HG02870 (cell line): ENCODE data around the gene ELP6.
"Not testable (repeated sequence)": the region's sequence is repeated elsewhere in the genome, so short reads cannot be mapped to it uniquely, and the experiment has no call there.

ENCODE experiments used
- ATAC-seq: cut with Tn5 transposase; IDR thresholded peaks from one replicate; pipeline ENCODE4 v1.9.1; 2021; ENCODE audit warnings: mild to moderate bottlenecking, moderate library complexity; ENCODE audit not compliant: unreplicated experiment

ELP6 gene

GRCh38 chr3:47515100-47515499 lies 1.6 kb upstream of the ELP6 start:
- no peak for ATAC-seq

DNA sequence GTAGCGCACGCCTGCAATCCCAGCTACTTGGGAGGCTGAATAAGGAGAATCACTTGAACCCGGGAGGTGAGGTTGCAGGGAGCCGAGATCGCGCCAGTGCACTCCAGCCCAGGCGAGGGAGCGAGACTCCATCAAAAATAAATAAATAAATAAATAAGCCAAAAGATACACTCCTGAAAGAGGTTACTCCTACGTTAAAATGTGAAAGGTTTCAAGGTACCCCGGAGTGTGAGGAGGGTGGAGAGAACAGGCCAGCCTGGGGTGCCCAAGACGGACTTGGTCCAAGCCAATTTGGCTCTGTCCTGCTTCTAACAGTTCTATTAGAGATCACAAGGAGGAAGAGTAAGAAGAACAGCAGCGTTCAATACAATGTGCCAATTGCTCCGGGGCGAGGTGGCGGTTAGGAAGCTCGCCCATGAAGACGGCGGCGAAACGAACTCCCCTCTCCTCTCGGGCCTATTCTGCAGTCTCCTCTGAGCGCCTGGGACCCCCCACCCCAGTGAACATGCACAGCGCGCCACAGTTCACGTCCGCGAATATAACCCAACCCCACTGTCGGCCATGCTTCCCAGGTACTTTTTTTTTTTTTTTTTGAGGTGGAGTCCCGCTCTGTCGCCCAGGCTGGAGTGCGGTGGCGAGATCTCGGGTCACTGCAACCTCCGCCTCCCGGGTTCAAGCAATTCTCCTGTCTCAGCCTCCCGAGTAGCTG lies 942 bp downstream of the ELP6 start:
- ATAC-seq = peak; percentile 15

GRCh38 chr3:47505267-47505666 lies 8.2 kb downstream of the ELP6 start:
- ATAC-seq = not testable (repeated sequence)

- ATAC-seq = no peak
Measured at GRCh38 chr3:47504113-47504512, 9.4 kb downstream of the ELP6 start.

DNA sequence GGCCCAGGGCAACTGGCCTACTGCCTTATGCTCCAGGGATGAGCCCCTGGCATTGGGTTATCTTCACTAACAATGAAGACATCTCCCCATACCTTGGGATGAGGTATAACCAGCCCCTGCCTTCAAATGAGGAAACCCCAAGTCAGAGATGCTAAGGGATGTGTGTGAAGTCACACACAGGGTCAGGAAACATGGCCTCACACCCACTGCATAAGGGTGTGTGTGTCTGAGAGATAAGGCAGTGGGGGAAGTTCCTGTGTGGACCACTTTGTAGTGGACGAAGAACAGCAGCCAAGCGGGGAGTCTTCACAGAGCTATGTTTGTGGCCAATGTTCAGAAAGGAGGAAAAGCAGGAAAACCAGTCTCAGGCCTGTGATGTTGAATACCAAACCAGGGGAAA lies 10.5 kb downstream of the ELP6 start:
- no peak for ATAC-seq

DNA sequence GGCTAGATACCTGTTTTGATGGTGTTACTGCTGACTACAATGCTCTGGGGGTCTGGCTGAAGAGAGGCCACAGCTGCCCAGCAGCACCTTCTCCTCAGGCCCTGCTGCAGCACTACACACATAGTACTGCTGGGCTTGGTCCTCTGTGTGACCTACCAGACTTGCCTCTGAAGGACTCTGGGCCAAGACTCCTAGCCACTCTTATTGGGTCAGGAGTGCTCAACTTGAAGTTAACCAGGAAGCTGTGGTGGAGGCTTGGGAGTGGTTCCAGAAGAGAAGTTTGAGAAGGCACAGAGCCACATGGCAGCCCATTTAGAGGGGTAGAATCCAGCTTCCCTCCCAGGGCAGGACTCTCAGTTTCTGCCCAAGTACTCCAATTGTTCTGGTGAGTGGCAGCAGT lies 16.6 kb downstream of the ELP6 start:
- no peak for ATAC-seq

GRCh38 chr3:47495886-47496285 lies 17.6 kb downstream of the ELP6 start:
- ATAC-seq = no peak

GRCh38 chr3:47495111-47495510 lies 18.4 kb downstream of the ELP6 start:
- ATAC-seq = no peak

- ATAC-seq = no peak
Measured at GRCh38 chr3:47491777-47492176, 21.7 kb downstream of the ELP6 start.

DNA sequence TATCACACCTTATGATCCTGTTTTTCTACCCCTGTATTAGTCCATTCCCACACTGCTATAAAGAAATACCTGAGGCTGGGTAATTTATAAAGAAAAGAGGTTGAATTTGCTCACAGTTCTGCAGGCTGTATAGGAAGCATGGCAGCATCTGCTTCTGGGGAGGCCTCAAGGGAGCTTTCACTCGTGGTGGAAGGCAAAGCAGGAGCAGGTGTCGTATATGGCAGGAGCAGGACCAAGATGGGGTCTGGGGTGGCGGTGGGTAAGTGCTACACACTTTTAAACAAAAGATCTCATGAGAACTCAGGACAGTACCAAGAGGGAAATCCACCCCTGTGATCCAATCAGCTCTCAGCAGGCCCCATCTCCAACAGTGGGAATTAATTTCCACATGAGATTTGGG lies 22.3 kb downstream of the ELP6 start:
- ATAC-seq = no peak

DNA sequence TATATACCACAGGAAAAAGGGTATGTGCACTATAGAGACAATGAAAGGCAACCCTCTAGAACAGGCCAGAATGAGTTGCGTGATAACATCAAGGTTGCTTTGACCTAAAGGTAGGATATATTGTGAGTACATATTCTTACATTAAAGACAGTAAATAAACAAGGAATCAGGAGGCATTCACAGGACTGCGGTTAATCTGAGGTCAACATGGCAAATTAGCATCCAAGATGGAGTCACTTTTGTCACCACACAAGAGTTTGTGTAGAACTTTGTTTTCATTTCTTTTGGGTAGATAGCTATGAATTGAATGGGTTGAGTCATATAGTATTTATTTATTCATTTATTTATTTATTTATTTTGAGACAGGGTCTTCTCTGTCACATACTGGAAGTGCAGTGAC lies 26.2 kb downstream of the ELP6 start:
- no peak for ATAC-seq

DNA sequence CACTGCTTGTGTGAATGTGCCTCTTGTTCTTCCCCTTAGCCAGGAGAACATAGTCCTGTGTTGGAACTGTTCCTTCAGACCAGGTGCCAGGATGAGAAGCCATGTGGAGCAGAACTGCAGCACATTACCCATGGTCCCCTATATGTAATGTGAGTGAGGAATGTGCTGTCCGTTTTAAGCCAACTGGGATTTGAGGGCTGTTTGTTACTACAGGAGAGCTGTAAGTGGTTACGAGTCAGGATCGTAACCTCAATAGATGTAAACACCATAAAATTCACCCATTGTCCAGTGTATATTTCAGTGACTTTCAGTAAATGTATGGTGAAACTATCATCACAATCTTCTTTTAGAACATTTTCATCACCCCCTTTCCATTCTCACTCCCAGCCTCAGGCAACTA lies 27.7 kb downstream of the ELP6 start:
- ATAC-seq = no peak

GRCh38 chr3:47482366-47482765 lies 31.1 kb downstream of the ELP6 start:
- ATAC-seq = no peak

DNA sequence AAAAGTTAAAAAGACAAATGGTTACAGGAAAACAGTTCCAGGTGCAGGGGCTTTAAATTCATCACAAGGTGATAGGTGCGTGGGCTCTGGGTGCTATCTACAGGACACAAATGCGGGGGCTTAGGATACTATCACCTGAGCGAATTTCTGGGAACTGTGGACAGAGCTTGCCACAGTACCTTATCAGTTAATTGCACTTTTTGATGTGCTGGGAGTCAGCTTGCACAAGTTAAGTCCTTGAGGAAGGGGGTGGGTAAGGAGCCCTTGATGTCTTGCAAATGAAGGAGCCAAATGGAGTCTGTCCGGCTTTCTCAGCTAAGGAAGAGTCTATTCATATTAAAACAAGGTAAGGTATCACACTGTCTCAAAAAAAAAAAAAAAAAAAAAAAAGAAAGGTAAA lies 31.7 kb downstream of the ELP6 start:
- not testable (repeated sequence) for ATAC-seq

DNA sequence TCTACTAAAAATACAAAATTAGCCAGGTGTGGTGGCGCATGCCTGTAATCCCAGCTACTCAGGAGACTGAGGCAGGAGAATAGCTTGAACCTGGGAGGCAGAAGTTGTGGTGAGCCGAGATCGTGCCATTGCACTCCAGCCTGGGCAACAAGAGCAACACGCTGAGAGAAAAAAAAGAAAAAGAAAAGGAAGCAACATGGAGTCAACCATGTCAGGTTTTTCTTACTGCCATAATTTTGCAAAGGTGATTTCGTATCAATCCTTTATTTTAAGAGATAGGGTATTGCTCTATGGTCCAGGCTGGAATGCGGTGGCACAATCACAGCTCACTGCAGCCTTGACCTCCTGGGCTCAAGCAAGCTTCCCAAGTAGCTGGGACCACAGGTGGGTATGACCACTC lies 33.2 kb downstream of the ELP6 start:
- not testable (repeated sequence) for ATAC-seq

DNA sequence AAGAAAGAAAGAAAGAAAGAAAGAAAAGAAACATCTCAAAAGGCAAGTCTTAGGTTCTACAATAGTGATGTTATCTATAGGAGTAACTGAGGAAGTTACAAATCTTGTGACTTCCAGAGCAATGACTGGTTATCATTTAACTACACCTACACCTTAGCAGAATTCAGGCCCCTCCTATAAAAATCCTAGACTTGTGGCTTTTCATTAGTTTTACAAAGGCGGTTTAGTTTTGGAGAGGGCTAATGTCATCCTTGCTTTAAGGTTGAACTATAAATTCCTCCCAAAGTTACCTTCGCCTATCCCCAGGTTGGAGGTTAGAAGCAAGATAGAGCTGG lies 33.7 kb downstream of the ELP6 start:
- ATAC-seq = no peak

DNA sequence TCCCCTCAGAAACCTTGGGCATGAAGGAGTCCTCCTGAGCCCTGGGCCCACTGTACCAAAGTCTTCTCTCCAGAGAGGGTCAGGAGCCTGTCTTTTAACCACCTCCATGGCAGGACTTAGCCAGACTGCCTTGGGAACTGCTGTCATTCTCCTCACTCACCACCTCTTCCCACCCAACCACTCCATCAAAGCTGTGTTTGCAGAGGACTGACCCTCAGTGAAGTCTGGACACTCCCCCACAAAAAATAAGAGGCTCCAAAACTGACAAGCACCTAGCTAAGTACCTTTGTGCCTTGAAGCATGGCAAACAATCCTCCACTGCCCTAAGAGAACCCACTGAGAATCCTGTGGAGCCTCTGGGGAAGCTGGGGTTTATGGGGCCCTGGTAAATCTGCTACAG lies 35.5 kb downstream of the ELP6 start:
- no peak for ATAC-seq

GRCh38 chr3:47476644-47477199 lies 36.8 kb downstream of the ELP6 start:
- no peak for ATAC-seq

GRCh38 chr3:47476330-47476626 lies 37.2 kb downstream of the ELP6 start:
- ATAC-seq = peak; percentile 6

GRCh38 chr3:47475570-47476329 lies 37.8 kb downstream of the ELP6 start, which contains the start of gene SCAP:
Gene SCAP (minus strand): TSS chr3:47475941. CDS start chr3:47442993, 32,948 bp downstream.
- peak; percentile 88 for ATAC-seq

GRCh38 chr3:47475029-47475569 lies 38.4 kb downstream of the ELP6 start:
- peak; percentile 5 for ATAC-seq

DNA sequence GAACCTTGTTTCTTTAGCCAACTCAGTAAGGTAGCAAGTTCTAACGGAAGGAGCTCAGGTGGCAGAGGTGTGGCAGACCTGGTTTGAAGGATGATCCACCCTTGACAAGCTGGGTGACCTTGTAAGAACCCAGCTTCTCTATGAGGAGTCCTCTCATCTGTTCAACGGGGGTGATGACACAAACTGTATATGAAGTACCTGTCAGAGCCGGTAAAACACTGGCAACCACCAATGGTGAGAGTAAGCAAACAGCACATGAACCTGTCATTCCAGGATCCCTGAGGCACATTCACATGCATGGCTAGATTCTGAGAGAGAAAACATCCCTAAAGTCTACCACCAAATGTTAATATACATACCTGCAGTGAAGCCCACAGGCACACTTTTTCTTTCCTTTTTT lies 40.1 kb downstream of the ELP6 start:
- ATAC-seq = no peak
